NCI-H82 treated with DMSO at 0.1 percent for 48 hours (cell line): ENCODE results near the gene ACSL6.

Source experiments
- DNase-seq: peaks from one replicate; lab custom pipeline; 2025; ENCODE audit not compliant: unreplicated experiment; lab: John Stamatoyannopoulos, UW

Gene ACSL6

GRCh38 chr5:132016721-132017250 lies 5.3 kb upstream of the ACSL6 start:
- DNase-seq = no peak

DNA sequence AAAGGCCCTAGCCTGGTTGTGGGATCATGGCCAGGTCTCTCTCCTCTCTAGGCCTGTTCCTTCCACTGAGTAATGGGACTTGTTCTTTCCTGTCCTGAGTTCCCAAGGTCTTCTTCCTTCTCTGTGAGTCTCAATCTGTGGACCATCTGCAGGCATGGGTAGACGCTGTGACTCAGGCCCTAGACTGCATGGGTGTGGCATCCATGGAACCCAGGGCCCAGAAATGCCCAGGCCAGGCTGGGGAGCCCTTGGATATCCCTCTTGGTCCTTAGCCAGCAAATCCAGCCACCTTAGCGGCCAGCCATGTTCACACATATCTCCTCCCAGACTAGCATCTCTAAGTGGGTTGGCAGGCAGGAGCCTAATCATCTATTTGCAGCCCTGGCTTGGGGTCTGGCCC lies 2.3 kb upstream of the ACSL6 start:
- no peak for DNase-seq

DNA sequence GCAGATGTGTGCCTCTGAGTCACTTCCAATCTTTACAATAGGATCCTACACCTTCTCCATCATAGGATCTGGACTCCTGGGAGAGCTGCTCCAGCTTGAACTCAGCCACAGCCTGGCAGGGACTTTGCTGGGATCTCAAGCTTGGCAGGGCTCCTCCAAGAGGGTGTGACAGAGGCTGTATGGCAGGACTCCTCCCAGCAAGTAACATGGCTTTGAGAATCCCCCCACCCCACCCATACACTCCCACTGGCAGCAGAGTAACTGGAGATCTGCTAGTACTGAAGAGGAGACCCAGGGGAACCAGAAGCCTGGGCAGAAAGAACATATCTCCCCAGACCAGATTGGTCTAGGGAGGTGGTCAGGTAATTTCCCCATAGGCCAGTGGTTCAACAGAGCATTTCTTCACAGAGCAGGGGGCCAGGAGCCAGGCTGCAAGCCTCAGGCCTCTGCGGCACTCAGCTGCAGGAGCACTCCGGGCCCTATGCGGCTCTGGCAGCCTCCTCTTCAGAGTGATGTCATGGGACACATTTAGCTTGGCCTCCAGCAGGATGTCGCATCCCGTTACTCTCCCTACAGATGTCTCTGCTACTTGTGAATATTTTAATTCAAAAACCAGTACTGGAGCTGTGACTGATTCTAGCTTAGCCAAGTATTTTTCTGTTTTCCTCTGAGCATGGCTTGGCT lies 1.7 kb upstream of the ACSL6 start:
- no peak for DNase-seq

DNA sequence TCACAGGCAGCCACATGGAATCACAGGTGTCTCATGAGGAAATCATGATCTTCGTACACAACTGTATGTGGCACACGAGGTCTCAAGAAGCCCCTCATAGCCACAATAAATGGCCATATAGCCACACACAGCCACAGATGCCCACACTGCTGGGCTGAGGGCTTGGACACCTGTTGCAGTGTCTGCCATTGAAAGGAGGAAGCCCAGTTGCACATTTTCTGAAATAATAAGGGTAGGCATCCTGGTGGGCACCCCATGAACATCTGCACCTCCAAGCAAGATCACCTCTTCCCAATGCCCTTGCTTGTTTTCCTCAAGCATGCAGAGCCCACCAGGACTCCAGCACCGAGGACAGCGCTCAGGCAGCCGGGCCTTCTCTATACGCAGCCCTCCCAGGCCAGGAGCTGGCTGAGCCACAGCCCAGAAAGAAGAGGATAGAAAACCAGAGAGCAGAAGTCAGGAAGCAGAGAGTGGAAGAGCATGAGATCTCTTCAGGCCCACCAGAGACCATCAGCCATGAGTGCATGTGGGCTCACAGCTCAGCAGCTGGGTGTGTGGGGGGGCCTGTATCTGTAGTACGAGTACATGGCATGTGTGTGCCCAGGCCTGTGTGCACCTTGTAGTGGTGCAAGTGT lies 1.0 kb upstream of the ACSL6 start:
- DNase-seq = no peak

GRCh38 chr5:132010989-132011621 lies 353 bp downstream of the ACSL6 start:
- DNase-seq = no peak

DNA sequence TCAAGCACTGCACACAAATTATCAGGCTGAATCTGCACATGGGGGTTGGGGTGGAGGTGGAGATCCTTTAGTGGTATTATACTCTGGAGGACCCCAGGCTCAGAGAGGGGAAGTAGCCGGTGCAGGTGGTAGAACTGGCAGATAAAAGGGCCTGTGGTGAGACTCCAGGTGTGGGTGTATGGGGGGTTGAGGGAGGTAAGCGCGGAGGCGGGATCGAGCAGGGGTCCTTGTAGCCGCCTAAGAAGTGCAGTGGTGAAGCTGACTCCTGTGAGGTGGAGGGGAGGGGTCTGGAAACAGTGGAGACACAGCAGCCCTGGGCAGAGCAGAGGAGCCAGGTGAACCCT lies 841 bp downstream of the ACSL6 start:
- no peak for DNase-seq

GRCh38 chr5:132009706-132010405 lies 1.6 kb downstream of the ACSL6 start:
- DNase-seq = peak; percentile 77

GRCh38 chr5:132008961-132009680 lies 2.3 kb downstream of the ACSL6 start:
- DNase-seq = peak; percentile 43

- DNase-seq = no peak
Measured at GRCh38 chr5:132008163-132008473, 3.3 kb downstream of the ACSL6 start.

- DNase-seq = peak; percentile 45
Measured at GRCh38 chr5:132007399-132008162, 3.9 kb downstream of the ACSL6 start.

GRCh38 chr5:132006331-132007120 lies 4.9 kb downstream of the ACSL6 start:
- DNase-seq = no peak

GRCh38 chr5:132005591-132005990 lies 5.9 kb downstream of the ACSL6 start:
- DNase-seq = no peak

- DNase-seq = no peak
Measured at GRCh38 chr5:132003982-132004381, 7.5 kb downstream of the ACSL6 start.

DNA sequence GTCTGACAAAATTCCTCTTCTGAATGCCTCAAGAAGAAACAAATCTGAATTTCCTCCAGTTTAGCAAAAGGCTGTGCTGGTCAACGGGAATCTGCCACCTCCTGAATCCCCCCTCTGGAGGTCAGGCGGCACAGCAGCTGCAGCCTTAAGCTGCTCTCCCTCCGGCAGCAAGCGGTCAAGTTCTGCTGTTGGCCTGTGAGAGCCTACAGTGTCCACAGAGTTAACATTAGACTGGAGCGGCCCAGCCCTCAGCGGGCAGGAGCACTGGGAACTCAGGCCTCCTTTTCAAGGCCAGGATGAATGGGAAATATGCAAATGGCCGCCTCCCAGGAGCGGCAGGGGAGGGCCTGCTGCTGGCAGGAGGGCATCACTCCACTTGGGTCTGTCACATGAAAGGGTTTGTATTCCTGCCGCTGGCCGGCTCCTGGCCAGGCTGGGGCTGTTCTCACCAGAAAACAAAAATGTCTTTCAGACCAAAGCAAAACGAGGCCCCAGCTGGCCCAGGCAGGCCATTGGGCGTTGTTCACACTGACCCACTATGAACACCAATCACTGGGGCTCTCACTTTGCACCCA lies 8.2 kb downstream of the ACSL6 start:
- no peak for DNase-seq

- no peak for DNase-seq
Measured at GRCh38 chr5:132002757-132003156, 8.7 kb downstream of the ACSL6 start.

DNA sequence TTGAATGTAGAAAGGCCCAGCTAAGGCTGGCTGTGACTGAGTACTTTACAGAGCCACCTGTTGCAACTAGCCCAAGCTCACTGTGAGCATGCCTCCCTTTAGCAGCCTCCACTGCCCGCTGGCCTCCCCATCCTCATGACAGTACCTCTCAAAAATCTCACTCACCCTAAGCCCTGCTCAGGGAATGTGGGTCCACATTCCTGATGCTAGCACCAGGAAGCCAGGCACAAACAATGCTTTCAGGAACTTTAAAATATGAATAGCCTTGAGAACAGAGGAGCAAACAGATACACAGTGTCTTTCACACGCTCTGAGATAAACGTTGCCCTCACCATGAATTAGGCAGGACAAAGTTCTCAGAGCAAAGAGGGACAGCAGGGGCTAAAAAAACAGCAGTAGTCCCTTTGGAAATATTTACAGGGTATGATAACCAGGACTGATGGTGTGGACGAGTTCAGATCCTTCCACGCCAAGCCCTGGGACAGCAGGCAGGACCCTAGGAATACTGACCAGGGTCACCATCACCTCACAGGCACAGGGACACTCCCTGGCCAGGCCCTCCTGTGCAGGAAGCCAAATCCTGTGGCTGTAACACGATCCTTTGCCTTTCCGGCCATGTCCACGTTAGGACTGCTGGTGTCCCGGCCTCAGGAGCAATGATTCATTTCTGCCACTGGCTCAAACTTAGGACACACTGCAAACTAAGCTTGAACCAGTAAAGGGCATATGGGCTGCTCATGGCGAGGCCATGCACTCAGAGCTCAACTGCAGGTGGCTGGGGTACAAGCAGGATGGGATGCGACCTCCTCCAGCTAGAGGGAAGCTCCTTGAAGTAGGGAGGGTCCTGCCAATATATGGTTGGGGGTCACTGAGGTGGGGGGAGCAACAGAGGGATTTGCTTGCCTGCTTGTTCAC lies 9.6 kb downstream of the ACSL6 start:
- no peak for DNase-seq

DNA sequence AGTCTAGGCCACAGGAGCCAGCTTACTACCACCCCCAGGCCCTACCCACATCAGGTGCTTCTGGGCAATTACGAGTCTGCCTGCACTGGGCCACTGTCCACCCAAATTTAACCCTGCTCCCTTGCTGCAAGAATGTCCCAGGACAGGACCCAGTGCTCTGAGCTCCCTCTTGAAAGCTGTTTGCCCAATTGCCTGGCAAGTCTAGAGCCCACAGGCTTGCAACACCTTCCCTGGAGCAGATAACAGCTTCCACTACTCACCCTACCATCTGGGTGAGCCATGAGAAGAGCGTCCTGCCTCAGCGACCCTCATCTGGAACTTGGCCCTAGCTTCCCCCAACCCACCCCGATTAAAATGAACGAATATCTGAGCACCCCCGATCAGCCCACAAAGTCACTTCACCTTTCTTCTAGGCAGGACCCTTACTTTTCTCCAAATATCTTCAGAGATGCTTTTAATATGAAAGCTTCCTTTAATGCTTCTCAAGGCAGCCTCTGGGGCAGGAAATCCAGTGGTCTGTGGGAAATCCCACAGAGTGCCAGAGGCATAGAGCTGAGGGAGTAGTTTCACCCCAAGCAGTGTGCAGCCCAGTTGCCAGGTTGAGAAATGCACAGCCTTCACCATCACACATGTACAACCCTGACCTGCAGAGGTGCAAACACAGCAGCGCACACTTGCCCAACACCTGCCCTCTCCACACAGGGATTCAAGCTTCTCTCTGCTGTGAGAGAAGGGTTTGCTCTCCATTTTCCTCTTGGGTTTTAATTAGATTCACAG lies 10.6 kb downstream of the ACSL6 start:
- DNase-seq = no peak

DNA sequence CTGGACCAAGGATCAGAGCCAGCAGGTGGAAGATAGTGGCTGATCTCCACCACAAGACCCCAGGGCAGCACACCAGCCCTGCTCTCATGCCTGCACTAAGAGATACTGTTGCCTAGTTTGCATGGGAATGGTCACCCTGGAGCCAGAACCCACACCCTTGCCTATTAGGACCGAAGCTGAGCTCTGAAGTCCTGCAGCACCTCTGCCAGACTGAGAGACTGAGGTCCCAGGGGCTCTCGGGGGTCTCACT lies 11.3 kb downstream of the ACSL6 start:
- no peak for DNase-seq
